ENCODE measurements around the gene GUCY1A2. TPM values are rescaled to one million over a fixed set of nuclear protein-coding genes. Genes with fewer than 3 reads are reported as not detected.

GUCY1A2 gene
- total RNA-seq, 6 experiments from 2014 or later, result 1.1 to 4.9 (median 2.5) TPM

- Histone ChIP-seq H3K9me3 (no peaks in the 10 kb centered on the region), H3K4me3 (no peak overlapping the region), H3K27ac (no peak overlapping the region), H3K36me3 (no peaks in the 10 kb centered on the region), H3K27me3 (no peaks in the 10 kb centered on the region), H3K4me1 (no peaks in the 10 kb centered on the region)
- DNase-seq (no peak), ATAC-seq (no peak)
- WGBS (ENCODE audit: insufficient coverage, low coverage, low lambda C conversion rate, missing lambda C conversion rate), result 65% methylated on average over 4 of the region's 4 CpGs
- TF ChIP-seq POLR2A (IDR thresholded peaks at IDR 0.05) (no peak), CTCF (IDR thresholded peaks at IDR 0.05) (no peak)
- intact Hi-C loops (cut with DNase I), result no loop called here
These were observed 284.6 kb downstream of the GUCY1A2 start for GRCh38 chr11:106733635-106734034.

GRCh38 chr11:106728859-106729258 is 289.4 kb downstream of the GUCY1A2 start:
- intact Hi-C loops (cut with DNase I), result no loop called here
- Histone ChIP-seq H3K27ac (no peak overlapping the region), H3K9me3 (no peaks in the 10 kb centered on the region), H3K4me3 (no peak overlapping the region), H3K36me3 (no peaks in the 10 kb centered on the region), H3K4me1 (no peaks in the 10 kb centered on the region), H3K27me3 (no peaks in the 10 kb centered on the region)
- TF ChIP-seq POLR2A (IDR thresholded peaks at IDR 0.05) (no peak), CTCF (IDR thresholded peaks at IDR 0.05) (no peak)
- ATAC-seq, result no peak
- no peak for DNase-seq

- Histone ChIP-seq H3K9me3 (no peaks in the 10 kb centered on the region), H3K4me1 (no peaks in the 10 kb centered on the region), H3K27me3 (no peaks in the 10 kb centered on the region), H3K27ac (no peak overlapping the region), H3K4me3 (no peak overlapping the region), H3K36me3 (no peaks in the 10 kb centered on the region)
- ATAC-seq (no peak), DNase-seq (no peak)
- TF ChIP-seq POLR2A (IDR thresholded peaks at IDR 0.05) (no peak), CTCF (IDR thresholded peaks at IDR 0.05) (no peak)
- 52% methylated on average over 1 of the region's 1 CpG for WGBS (ENCODE audit: insufficient coverage, low coverage, low lambda C conversion rate, missing lambda C conversion rate)
- intact Hi-C loops (cut with DNase I), result no loop called here
These were observed 289.9 kb downstream of the GUCY1A2 start for GRCh38 chr11:106728379-106728778.

GRCh38 chr11:106727256-106727655 is 291.0 kb downstream of the GUCY1A2 start:
- H3K9me3 ChIP-seq, result no peaks in the 10 kb centered on the region
- no peaks in the 10 kb centered on the region for H3K36me3 ChIP-seq
- DNase-seq (no peak), ATAC-seq (no peak)
- WGBS (ENCODE audit: insufficient coverage, low coverage, low lambda C conversion rate, missing lambda C conversion rate), result 7% methylated on average over 1 of the region's 1 CpG
- intact Hi-C loops (cut with DNase I), result no loop called here
- H3K27me3 ChIP-seq, result no peaks in the 10 kb centered on the region
- H3K4me1 ChIP-seq, result no peaks in the 10 kb centered on the region
- H3K4me3 ChIP-seq, result no peak overlapping the region
- H3K27ac ChIP-seq, result no peak overlapping the region
- TF ChIP-seq POLR2A (IDR thresholded peaks at IDR 0.05), result no peak
- TF ChIP-seq CTCF (IDR thresholded peaks at IDR 0.05), result no peak

- Histone ChIP-seq H3K9me3 (no peaks in the 10 kb centered on the region), H3K36me3 (no peaks in the 10 kb centered on the region), H3K27me3 (no peaks in the 10 kb centered on the region), H3K4me3 (no peak overlapping the region), H3K27ac (no peak overlapping the region), H3K4me1 (no peaks in the 10 kb centered on the region)
- 38% methylated on average over 5 of the region's 5 CpGs for WGBS (ENCODE audit: insufficient coverage, low coverage, low lambda C conversion rate, missing lambda C conversion rate)
- intact Hi-C loops (cut with DNase I), result no loop called here
- no peak for ATAC-seq
- TF ChIP-seq POLR2A (IDR thresholded peaks at IDR 0.05), result no peak
- TF ChIP-seq CTCF (IDR thresholded peaks at IDR 0.05), result no peak
- no peak for DNase-seq
These were observed 293.9 kb downstream of the GUCY1A2 start for GRCh38 chr11:106724293-106724892.
